ENCODE data around the gene PRKCQ.

Gene PRKCQ

GRCh38 chr10:6570893-6571292 lies 9.2 kb downstream of the PRKCQ start:
- Histone ChIP-seq H4K20me1 (ENCODE audit: low read depth, low read length) (no peaks in the 10 kb centered on the region), H3K27ac (ENCODE audit: low read depth, low read length) (no peak overlapping the region), H3K36me3 (ENCODE audit: low read length) (no peaks in the 10 kb centered on the region), H3K79me2 (ENCODE audit: insufficient read depth, low read length) (no peaks in the 10 kb centered on the region), H3K9me3 (ENCODE audit: insufficient read depth, low read length) (no peaks in the 10 kb centered on the region), H3F3A (ENCODE audit: insufficient read depth) (no peaks in the 10 kb centered on the region), H3K9me2 (replicated peaks; ENCODE audit: insufficient read depth, low read length) (no peaks in the 10 kb centered on the region), H3K4me3 (ENCODE audit: insufficient read depth, low read length, poor library complexity, severe bottlenecking) (no peak overlapping the region), H3K9ac (ENCODE audit: low read length) (no peak overlapping the region), H2AFZ (ENCODE audit: low read depth, low read length, severe bottlenecking) (no peak overlapping the region), H3K4me2 (ENCODE audit: low read depth, low read length, poor library complexity, severe bottlenecking) (no peak overlapping the region), H3K27me3 (ENCODE audit: low read length) (no peaks in the 10 kb centered on the region)
- TF ChIP-seq CTCF (IDR thresholded peaks at IDR 0.05; ENCODE audit: insufficient read depth, low read length, poor library complexity, severe bottlenecking) (no peak), EZH2phosphoT487 (conservative IDR thresholded peaks at IDR 0.05; ENCODE audit: low read length) (no peak)

- Histone ChIP-seq H3K9me3 (ENCODE audit: insufficient read depth, low read length) (no peaks in the 10 kb centered on the region), H3K27ac (ENCODE audit: low read depth, low read length) (no peak overlapping the region), H2AFZ (ENCODE audit: low read depth, low read length, severe bottlenecking) (no peak overlapping the region), H3K27me3 (ENCODE audit: low read length) (no peaks in the 10 kb centered on the region), H3K9me2 (replicated peaks; ENCODE audit: insufficient read depth, low read length) (no peaks in the 10 kb centered on the region), H3F3A (ENCODE audit: insufficient read depth) (no peaks in the 10 kb centered on the region), H4K20me1 (ENCODE audit: low read depth, low read length) (no peaks in the 10 kb centered on the region), H3K9ac (ENCODE audit: low read length) (no peak overlapping the region), H3K79me2 (ENCODE audit: insufficient read depth, low read length) (no peaks in the 10 kb centered on the region), H3K4me3 (ENCODE audit: insufficient read depth, low read length, poor library complexity, severe bottlenecking) (no peak overlapping the region), H3K4me2 (ENCODE audit: low read depth, low read length, poor library complexity, severe bottlenecking) (no peak overlapping the region), H3K36me3 (ENCODE audit: low read length) (no peaks in the 10 kb centered on the region)
- no peak for TF ChIP-seq CTCF (IDR thresholded peaks at IDR 0.05; ENCODE audit: insufficient read depth, low read length, poor library complexity, severe bottlenecking)
Observed at GRCh38 chr10:6569259-6569658, 10.8 kb downstream of the PRKCQ start.

- Histone ChIP-seq H3K27me3 (ENCODE audit: low read length) (no peaks in the 10 kb centered on the region), H3K9me3 (ENCODE audit: insufficient read depth, low read length) (no peaks in the 10 kb centered on the region), H4K20me1 (ENCODE audit: low read depth, low read length) (no peaks in the 10 kb centered on the region), H3K9ac (ENCODE audit: low read length) (no peak overlapping the region), H3K4me3 (ENCODE audit: insufficient read depth, low read length, poor library complexity, severe bottlenecking) (no peak overlapping the region), H3K79me2 (ENCODE audit: insufficient read depth, low read length) (no peaks in the 10 kb centered on the region), H3K9me2 (replicated peaks; ENCODE audit: insufficient read depth, low read length) (no peaks in the 10 kb centered on the region), H2AFZ (ENCODE audit: low read depth, low read length, severe bottlenecking) (no peak overlapping the region), H3K36me3 (ENCODE audit: low read length) (no peaks in the 10 kb centered on the region), H3F3A (ENCODE audit: insufficient read depth) (no peaks in the 10 kb centered on the region), H3K4me2 (ENCODE audit: low read depth, low read length, poor library complexity, severe bottlenecking) (no peak overlapping the region), H3K27ac (ENCODE audit: low read depth, low read length) (no peak overlapping the region)
- no peak for TF ChIP-seq CTCF (IDR thresholded peaks at IDR 0.05; ENCODE audit: insufficient read depth, low read length, poor library complexity, severe bottlenecking)
- no peak for TF ChIP-seq EZH2phosphoT487 (conservative IDR thresholded peaks at IDR 0.05; ENCODE audit: low read length)
Observed at GRCh38 chr10:6567884-6568283, 12.2 kb downstream of the PRKCQ start.
